HepG2 (cell line): ENCODE data around the gene NYAP1. TPM values are rescaled to one million over a fixed set of nuclear protein-coding genes. Genes with fewer than 3 reads are reported as not detected.

ENCODE experiments used
- ESRRA ChIP-seq: sonication (generic); formaldehyde crosslinking; IDR thresholded peaks from 2 replicates; pipeline ENCODE4 v1.5.1; 2020; ENCODE audit warnings: mild to moderate bottlenecking, low read depth, missing genetic modification reagents
- FOSL2 ChIP-seq: sonication (generic); formaldehyde crosslinking; IDR thresholded peaks from 2 replicates; pipeline ENCODE4 v1.4.0; 2020; ENCODE audit warnings: missing genetic modification reagents
- HNF4A ChIP-seq: sonication (generic); formaldehyde crosslinking; IDR thresholded peaks from 2 replicates; pipeline ENCODE4 v1.4.0; 2020; ENCODE audit warnings: missing genetic modification reagents
- KLF6 ChIP-seq: IDR thresholded peaks from 2 replicates; pipeline ENCODE4 v1.8.0; 2016; ENCODE audit warnings: missing biosample characterization, missing genetic modification reagents
- MED1 ChIP-seq: sonication (generic); formaldehyde crosslinking; IDR thresholded peaks from 2 replicates; pipeline ENCODE4 v1.4.0; 2020; ENCODE audit warnings: missing genetic modification reagents
- ONECUT2 ChIP-seq: sonication (generic); formaldehyde crosslinking; IDR thresholded peaks from 2 replicates; pipeline ENCODE4 v1.4.0; 2020; ENCODE audit warnings: missing genetic modification reagents
- ZNF232 ChIP-seq: sonication (generic); formaldehyde crosslinking; IDR thresholded peaks from 2 replicates; pipeline ENCODE4 v1.4.0; 2020; ENCODE audit warnings: missing genetic modification reagents, borderline replicate concordance
- ZNF317 ChIP-seq: sonication (generic); formaldehyde crosslinking; IDR thresholded peaks from 2 replicates; pipeline ENCODE4 v1.5.0; 2020; ENCODE audit warnings: mild to moderate bottlenecking, missing genetic modification reagents
- ZNF557 ChIP-seq: sonication (generic); formaldehyde crosslinking; IDR thresholded peaks from 2 replicates; pipeline ENCODE4 v1.4.0; 2020; ENCODE audit warnings: missing genetic modification reagents
- ZNF563 ChIP-seq: sonication (generic); formaldehyde crosslinking; IDR thresholded peaks from 2 replicates; pipeline ENCODE4 v1.8.0; 2022; ENCODE audit warnings: mild to moderate bottlenecking, moderate library complexity, missing genetic modification reagents
- ZNF768 ChIP-seq: sonication (generic); formaldehyde crosslinking; IDR thresholded peaks from 2 replicates; pipeline ENCODE4 v1.4.0; 2020; ENCODE audit warnings: missing genetic modification reagents
- polyA plus RNA-seq, 8 experiments: library from polyadenylated mRNA; depleted of rRNA in 3 of 8; stranded (reverse) in 7 of 8; unstranded in 1 of 8; fragments of >200 nt; fragmentation: Illumina TruSeq in 4 of 8; extraction: Trizol in 4 of 8; gene quantifications; 2 replicates each; pipeline versions ENCODE4 v1.2.1 to v1.2.3, GENCODE V29; 2011 to 2016; ENCODE audit warnings: low read depth in 4 of 8, missing spikeins in 1 of 8, mixed read lengths in 1 of 8; ENCODE audit not compliant: insufficient read depth in 1 of 8
- total RNA-seq, 5 experiments: library from RNA; depleted of rRNA; stranded (reverse); fragments of >200 nt; fragmentation: Illumina TruSeq; extraction: Trizol; gene quantifications; 2 replicates each; pipeline ENCODE4 v1.2.3, GENCODE V29; 2016; ENCODE audit warnings: low read depth in 1 of 5
- TF ChIP-seq, protein P1 (sequence below): sonication (generic); formaldehyde crosslinking; IDR thresholded peaks from 2 replicates; pipeline ENCODE4 v1.5.0; 2020; ENCODE audit warnings: missing genetic modification reagents, mild to moderate bottlenecking, borderline replicate concordance
- TF ChIP-seq, protein P2 (sequence below): sonication (generic); formaldehyde crosslinking; IDR thresholded peaks from 2 replicates; pipeline ENCODE4 v1.4.0; 2020; ENCODE audit warnings: missing genetic modification reagents
- TF ChIP-seq, protein P3 (sequence below): IDR thresholded peaks from 2 replicates; pipeline ENCODE4 v1.6.1; 2016; ENCODE audit warnings: low read depth, control low read depth
- TF ChIP-seq, protein P4 (sequence below): IDR thresholded peaks from 2 replicates; pipeline ENCODE4 v1.4.0; 2020; ENCODE audit warnings: mild to moderate bottlenecking, missing genetic modification reagents
- TF ChIP-seq, protein P5 (sequence below): sonication (generic); formaldehyde crosslinking; IDR thresholded peaks from 2 replicates; pipeline ENCODE4 v1.5.0; 2020; ENCODE audit warnings: missing genetic modification reagents

NYAP1 gene
- total and polyA plus RNA-seq, 2 of the 13 experiments (the other 11 are each of a cell fraction or from before 2014, with no cell fraction given), result 0.15 to 0.46 TPM

DNA sequence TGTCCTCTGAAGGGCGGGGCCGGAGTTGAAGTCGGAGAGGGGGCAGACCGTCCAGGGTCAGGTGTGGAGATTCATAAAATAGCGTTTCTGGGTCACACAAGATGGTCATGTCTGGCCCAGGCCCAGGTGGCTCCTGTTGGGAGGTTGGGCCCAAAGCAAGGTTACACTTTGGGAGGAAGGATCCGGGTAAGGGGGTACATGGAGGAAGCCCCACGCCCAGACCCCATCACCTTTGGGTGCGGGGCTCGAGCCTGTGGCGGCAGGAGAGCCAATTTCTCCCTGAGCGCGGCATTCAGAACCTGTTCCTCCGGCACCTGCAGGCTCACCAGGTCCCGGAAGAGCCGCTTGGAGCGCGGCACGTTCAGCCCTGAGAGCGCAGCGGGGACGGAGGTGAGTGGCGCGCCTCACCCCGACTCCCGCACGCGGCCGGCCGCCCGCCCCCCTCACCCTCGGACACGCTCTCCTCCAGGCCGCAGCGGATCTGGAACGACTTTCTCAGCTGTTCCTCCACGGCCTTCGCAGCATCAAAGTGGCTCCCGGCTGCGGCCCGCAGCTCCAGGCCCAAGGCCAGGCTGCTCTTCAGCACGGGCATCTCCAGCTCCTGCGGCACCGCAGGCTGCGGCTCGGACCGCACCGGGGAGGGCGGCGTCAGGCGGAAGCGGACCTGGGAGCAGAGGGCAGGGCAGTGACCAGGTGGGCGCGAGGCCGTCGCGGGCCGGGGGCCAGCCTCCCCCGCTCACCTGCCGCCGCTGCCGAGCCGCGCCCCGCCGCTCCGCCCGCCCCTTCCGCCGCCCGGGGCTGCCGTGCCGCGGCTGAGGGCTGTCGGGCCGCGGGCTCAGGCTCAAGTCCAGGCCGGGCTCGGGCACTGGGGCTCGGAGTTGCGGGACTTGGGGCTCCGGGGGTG, 48.1 kb upstream of the NYAP1 start (continued):
- TF ChIP-seq, protein P1, sequence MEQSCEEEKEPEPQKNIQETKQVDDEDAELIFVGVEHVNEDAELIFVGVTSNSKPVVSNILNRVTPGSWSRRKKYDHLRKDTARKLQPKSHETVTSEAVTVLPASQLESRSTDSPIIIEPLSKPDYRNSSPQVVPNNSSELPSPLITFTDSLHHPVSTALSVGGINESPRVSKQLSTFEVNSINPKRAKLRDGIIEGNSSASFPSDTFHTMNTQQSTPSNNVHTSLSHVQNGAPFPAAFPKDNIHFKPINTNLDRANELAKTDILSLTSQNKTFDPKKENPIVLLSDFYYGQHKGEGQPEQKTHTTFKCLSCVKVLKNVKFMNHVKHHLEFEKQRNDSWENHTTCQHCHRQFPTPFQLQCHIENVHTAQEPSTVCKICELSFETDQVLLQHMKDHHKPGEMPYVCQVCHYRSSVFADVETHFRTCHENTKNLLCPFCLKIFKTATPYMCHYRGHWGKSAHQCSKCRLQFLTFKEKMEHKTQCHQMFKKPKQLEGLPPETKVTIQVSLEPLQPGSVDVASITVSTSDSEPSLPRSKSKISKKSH (CRISPR knock-in tag), result no peak
- TF ChIP-seq KLF6 (0 out of 2 replicates have a peak, but pooled peaks have one; percentile 23), ZNF563 (CRISPR knock-in tag) (0 out of 2 replicates have a peak, but pooled peaks have one; percentile 49), ZNF317 (no peak), ESRRA (CRISPR knock-in tag) (no peak), MED1 (CRISPR knock-in tag) (peak; percentile 23; the same call in 1 of the 2 replicates), HNF4A (CRISPR knock-in tag) (0 out of 2 replicates have a peak, but pooled peaks have one; percentile 7), ZNF232 (CRISPR knock-in tag) (0 out of 2 replicates have a peak, but pooled peaks have one; percentile 30), FOSL2 (CRISPR knock-in tag) (peak; percentile 48; the same call in 1 of the 2 replicates), ZNF557 (CRISPR knock-in tag) (no peak), ZNF768 (0 out of 2 replicates have a peak, but pooled peaks have one; percentile 8), ONECUT2 (CRISPR knock-in tag) (peak; percentile 7; the same call in 1 of the 2 replicates)
- TF ChIP-seq, protein P2, sequence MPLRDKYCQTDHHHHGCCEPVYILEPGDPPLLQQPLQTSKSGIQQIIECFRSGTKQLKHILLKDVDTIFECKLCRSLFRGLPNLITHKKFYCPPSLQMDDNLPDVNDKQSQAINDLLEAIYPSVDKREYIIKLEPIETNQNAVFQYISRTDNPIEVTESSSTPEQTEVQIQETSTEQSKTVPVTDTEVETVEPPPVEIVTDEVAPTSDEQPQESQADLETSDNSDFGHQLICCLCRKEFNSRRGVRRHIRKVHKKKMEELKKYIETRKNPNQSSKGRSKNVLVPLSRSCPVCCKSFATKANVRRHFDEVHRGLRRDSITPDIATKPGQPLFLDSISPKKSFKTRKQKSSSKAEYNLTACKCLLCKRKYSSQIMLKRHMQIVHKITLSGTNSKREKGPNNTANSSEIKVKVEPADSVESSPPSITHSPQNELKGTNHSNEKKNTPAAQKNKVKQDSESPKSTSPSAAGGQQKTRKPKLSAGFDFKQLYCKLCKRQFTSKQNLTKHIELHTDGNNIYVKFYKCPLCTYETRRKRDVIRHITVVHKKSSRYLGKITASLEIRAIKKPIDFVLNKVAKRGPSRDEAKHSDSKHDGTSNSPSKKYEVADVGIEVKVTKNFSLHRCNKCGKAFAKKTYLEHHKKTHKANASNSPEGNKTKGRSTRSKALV, result peak; percentile 61; the same call in 1 of the 2 replicates
- TF ChIP-seq, protein P3, sequence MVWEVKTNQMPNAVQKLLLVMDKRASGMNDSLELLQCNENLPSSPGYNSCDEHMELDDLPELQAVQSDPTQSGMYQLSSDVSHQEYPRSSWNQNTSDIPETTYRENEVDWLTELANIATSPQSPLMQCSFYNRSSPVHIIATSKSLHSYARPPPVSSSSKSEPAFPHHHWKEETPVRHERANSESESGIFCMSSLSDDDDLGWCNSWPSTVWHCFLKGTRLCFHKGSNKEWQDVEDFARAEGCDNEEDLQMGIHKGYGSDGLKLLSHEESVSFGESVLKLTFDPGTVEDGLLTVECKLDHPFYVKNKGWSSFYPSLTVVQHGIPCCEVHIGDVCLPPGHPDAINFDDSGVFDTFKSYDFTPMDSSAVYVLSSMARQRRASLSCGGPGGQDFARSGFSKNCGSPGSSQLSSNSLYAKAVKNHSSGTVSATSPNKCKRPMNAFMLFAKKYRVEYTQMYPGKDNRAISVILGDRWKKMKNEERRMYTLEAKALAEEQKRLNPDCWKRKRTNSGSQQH (CRISPR knock-in tag), result 0 out of 2 replicates have a peak, but pooled peaks have one; percentile 9
- TF ChIP-seq, protein P4, sequence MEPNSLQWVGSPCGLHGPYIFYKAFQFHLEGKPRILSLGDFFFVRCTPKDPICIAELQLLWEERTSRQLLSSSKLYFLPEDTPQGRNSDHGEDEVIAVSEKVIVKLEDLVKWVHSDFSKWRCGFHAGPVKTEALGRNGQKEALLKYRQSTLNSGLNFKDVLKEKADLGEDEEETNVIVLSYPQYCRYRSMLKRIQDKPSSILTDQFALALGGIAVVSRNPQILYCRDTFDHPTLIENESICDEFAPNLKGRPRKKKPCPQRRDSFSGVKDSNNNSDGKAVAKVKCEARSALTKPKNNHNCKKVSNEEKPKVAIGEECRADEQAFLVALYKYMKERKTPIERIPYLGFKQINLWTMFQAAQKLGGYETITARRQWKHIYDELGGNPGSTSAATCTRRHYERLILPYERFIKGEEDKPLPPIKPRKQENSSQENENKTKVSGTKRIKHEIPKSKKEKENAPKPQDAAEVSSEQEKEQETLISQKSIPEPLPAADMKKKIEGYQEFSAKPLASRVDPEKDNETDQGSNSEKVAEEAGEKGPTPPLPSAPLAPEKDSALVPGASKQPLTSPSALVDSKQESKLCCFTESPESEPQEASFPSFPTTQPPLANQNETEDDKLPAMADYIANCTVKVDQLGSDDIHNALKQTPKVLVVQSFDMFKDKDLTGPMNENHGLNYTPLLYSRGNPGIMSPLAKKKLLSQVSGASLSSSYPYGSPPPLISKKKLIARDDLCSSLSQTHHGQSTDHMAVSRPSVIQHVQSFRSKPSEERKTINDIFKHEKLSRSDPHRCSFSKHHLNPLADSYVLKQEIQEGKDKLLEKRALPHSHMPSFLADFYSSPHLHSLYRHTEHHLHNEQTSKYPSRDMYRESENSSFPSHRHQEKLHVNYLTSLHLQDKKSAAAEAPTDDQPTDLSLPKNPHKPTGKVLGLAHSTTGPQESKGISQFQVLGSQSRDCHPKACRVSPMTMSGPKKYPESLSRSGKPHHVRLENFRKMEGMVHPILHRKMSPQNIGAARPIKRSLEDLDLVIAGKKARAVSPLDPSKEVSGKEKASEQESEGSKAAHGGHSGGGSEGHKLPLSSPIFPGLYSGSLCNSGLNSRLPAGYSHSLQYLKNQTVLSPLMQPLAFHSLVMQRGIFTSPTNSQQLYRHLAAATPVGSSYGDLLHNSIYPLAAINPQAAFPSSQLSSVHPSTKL, result peak; percentile 19; the same call in 1 of the 2 replicates
- TF ChIP-seq, protein P5, sequence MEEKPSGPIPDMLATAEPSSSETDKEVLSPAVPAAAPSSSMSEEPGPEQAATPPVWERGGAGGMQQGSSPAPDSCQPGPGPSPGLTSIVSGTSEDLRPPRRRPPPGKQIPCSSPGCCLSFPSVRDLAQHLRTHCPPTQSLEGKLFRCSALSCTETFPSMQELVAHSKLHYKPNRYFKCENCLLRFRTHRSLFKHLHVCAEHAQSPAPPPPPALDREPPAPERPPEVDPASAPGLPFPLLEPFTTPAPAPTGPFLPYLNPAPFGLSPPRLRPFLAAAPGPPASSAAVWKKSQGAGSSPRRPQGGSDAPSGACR, result no peak
